ENCODE measurements around the gene TSPAN9. TPM values are rescaled to one million over a fixed set of nuclear protein-coding genes. Genes with fewer than 3 reads are reported as not detected.

TSPAN9 gene
- total RNA-seq, 1 experiment from 2014 or later = 23.0 TPM

- Histone ChIP-seq H3K4me1 (replicated peaks) (peaks cover 24% of the 10 kb centered on the region), H3K36me3 (no peaks in the 10 kb centered on the region), H3K27ac (no peak overlapping the region), H3K9me3 (replicated peaks) (no peaks in the 10 kb centered on the region), H3K27me3 (replicated peaks) (no peaks in the 10 kb centered on the region), H3K4me3 (no peak overlapping the region)
- no peak for DNase-seq (ENCODE audit: low read depth in 1 of 2, low spot score in 2 of 2)
Measured at GRCh38 chr12:3134526-3135135, 57.5 kb downstream of the TSPAN9 start.

DNA sequence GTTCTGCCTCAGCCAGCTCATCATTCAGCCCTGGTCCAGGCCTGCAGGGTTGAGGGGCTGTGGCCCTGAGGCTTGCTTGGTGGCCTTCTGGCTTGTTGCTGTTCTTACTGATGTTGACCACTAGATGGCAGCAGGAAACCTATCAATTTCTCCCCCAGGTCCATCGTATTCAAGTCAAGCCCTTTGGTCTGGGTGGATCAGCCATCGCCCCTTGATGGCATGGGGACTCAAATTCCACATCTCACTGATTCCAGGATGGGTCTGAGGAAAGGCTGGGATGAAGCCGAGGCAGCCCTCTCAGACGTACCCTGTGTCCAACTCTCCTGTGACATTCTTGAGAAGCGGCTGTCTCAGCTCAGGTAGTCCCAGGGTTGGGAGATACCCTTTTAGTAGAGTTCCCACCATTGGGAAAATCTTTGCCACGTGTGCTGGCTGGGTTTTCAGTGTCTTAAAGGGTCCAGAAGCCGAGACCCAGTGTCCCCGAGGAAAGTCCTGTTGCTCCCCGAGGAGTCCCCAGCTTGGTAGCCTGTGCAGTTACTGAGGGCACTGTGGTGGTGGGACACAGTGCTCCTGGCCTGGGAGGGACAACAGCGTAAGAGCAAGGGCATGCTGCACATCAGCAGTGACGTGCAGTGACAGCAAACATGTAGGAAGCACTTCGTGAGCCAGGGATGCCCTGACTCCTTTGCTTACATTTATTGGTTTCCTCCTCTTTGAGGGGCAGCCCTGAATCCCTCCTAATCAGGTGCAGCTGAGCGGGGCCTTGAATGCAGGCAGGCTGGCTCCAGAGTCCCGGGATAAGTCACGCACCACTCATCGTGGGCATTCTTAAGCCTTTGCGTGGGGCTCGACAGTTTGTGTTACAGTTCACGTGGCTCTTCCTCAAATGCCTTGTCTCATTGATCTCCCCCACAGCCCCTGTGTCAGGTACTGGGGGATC lies 58.6 kb downstream of the TSPAN9 start:
- DNase-seq (ENCODE audit: low read depth in 1 of 2, low spot score in 2 of 2) = peak; percentile 62 to 64
- H3K27me3 ChIP-seq (replicated peaks) = no peaks in the 10 kb centered on the region
- H3K4me1 ChIP-seq (replicated peaks) = peaks cover 24% of the 10 kb centered on the region
- no peak overlapping the region for H3K4me3 ChIP-seq
- H3K9me3 ChIP-seq (replicated peaks) = no peaks in the 10 kb centered on the region
- no peak overlapping the region for H3K27ac ChIP-seq
- H3K36me3 ChIP-seq = no peaks in the 10 kb centered on the region

DNA sequence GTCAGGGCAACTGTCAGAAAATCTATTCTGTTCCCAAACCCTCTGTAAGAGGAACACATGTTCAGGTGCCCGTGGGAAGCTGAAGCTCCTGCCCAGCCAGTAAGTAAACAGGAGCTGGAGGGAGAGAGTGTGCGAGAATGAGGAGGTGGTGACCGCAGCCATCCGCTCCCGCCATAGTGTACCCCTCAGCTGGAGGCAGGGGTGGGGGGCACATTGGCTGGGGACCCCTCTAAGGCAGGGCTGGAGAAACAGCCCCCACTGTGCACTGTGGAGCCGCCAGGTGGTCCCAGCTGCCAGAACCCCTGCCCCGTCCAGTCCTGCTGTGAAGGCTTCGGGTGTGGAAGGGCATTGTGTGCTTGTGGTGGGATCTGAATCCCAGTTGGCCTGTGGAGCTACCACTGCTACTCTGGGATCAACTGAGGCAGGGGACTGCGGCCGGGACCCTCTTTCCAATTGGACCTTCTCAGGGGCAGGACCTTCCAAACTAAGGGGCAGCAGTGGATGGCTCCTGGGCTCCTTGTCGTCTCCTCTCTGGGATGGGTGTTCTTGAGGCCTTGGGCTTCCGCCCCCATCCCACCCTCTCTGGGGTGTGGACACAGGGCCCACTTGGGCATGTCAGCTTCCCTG lies 59.6 kb downstream of the TSPAN9 start:
- H3K9me3 ChIP-seq (replicated peaks) = no peaks in the 10 kb centered on the region
- H3K27ac ChIP-seq = no peak overlapping the region
- no peaks in the 10 kb centered on the region for H3K27me3 ChIP-seq (replicated peaks)
- peaks cover 24% of the 10 kb centered on the region for H3K4me1 ChIP-seq (replicated peaks)
- H3K4me3 ChIP-seq = no peak overlapping the region
- no peak for DNase-seq (ENCODE audit: low read depth in 1 of 2, low spot score in 2 of 2)
- H3K36me3 ChIP-seq = no peaks in the 10 kb centered on the region

DNA sequence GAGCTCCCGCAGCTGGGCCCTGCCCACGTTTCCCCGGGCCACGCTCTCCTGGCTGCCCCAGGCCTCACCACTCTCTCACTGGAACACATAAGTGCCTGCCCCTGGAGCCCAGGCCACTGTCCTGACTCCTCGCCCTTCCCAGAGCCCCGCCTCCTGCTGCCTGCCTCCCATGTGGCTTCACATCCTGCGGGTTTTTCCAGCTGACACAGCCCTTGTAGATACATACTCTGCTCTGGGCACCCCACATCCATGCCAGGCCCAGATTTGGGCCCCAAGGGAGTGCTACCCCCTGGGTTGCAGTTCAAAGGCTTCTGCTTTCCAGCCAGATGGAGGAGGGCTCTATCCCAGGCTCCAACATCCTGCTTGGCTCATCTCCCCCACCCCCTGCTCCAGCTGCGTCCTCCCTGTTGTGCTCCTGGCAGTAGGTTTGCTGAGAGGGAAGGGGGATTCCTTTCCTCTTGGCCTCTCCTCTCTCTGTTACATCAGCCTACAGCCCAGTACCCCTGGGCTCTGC lies 60.1 kb downstream of the TSPAN9 start:
- peak; percentile 47 to 66 for DNase-seq (ENCODE audit: low read depth in 1 of 2, low spot score in 2 of 2)
- Histone ChIP-seq H3K4me3 (no peak overlapping the region), H3K27me3 (replicated peaks) (no peaks in the 10 kb centered on the region), H3K27ac (no peak overlapping the region), H3K9me3 (replicated peaks) (no peaks in the 10 kb centered on the region), H3K4me1 (replicated peaks) (peaks cover 24% of the 10 kb centered on the region), H3K36me3 (no peaks in the 10 kb centered on the region)

DNA sequence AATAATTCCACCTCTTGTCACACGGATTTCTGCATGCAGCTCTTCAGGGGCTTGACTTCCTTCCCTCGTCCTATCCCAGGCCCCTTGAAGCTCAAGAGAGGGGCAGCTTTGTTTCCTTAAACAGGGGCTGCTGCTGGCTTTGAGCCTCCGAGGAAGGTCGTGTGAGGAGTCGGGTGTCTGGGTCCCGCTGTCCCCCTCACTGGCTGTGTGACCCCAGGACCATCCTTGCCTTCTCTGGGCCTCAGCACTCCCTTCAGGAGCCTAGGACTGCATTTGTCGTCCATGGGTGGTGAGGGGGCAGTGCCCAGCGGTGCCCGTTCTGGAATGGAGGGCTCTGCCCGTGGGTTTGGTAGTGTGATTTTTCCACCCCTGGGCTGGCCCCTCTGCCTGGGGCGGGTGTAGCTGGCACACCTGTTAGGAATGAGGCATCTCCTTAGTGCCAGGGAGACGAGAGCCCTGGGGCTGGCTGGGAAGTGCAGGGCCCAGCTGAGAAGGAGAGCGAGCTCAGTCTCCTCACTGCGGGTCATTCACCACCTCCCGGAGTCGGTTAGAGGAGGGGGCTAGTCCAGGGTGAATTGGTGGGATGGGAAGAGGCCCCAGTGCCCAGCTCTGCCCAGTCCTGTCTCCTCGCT lies 60.8 kb downstream of the TSPAN9 start:
- Histone ChIP-seq H3K4me1 (replicated peaks) (peaks cover 19% of the 10 kb centered on the region), H3K36me3 (no peaks in the 10 kb centered on the region), H3K9me3 (replicated peaks) (no peaks in the 10 kb centered on the region), H3K27me3 (replicated peaks) (no peaks in the 10 kb centered on the region), H3K27ac (no peak overlapping the region), H3K4me3 (no peak overlapping the region)
- no peak for DNase-seq (ENCODE audit: low read depth in 1 of 2, low spot score in 2 of 2)

DNA sequence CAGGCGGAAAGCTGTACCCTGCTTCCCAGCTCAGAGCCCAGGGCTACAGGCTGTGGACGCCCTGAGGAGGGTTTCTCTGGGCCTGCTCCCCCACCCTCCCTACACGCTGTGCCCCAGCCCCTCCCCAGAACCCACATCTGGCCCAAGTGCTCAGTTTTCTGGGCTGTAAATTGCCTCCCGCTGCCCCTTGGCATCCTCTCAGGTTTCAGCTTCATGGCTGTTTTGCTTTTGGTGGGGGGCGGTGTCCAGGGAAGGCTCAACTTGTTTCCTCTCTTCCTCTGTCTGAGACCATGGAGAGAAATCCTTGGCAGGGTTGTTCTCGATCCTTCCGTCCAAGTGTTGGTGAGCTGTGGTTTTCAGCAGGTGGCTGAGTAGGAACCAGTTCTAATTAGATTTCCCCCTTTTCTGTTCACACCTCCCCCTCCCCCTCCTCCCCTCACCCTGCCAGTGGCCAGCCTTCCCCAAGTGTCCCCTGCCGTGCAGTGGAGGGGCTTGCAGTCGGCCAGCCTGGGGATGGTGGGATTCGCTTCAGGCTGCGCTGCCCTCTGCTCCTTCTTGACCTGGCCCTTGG lies 61.8 kb downstream of the TSPAN9 start:
- Histone ChIP-seq H3K9me3 (replicated peaks) (no peaks in the 10 kb centered on the region), H3K4me1 (replicated peaks) (peaks cover 16% of the 10 kb centered on the region), H3K27ac (no peak overlapping the region), H3K4me3 (no peak overlapping the region), H3K27me3 (replicated peaks) (no peaks in the 10 kb centered on the region), H3K36me3 (no peaks in the 10 kb centered on the region)
- DNase-seq (ENCODE audit: low read depth in 1 of 2, low spot score in 2 of 2) = no peak

DNA sequence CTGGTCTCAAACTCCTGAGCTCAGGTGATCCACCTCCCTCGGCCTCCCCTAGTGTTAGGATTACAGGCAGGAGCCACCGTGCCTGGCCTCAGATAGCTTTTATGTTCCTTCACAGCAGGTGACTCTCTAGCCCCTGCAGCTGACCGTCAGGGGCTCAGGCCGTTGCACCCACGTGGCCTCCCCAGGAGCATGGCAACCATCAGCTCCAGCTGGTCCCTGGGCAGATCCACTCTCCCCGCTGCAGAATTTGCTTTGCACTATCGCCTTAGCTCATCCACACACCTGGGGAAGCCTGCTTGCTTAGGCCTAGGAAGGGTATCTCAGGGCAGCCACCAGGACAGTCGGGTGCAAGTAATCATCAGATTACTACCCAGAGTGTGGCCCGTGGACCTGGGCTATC lies 62.6 kb downstream of the TSPAN9 start:
- DNase-seq (ENCODE audit: low read depth in 1 of 2, low spot score in 2 of 2) = no peak
- Histone ChIP-seq H3K27me3 (replicated peaks) (no peaks in the 10 kb centered on the region), H3K9me3 (replicated peaks) (no peaks in the 10 kb centered on the region), H3K4me1 (replicated peaks) (peaks cover 16% of the 10 kb centered on the region), H3K4me3 (no peak overlapping the region), H3K36me3 (no peaks in the 10 kb centered on the region), H3K27ac (no peak overlapping the region)

- no peaks in the 10 kb centered on the region for H3K36me3 ChIP-seq
- no peak overlapping the region for H3K27ac ChIP-seq
- peaks cover 16% of the 10 kb centered on the region for H3K4me1 ChIP-seq (replicated peaks)
- H3K27me3 ChIP-seq (replicated peaks) = no peaks in the 10 kb centered on the region
- no peaks in the 10 kb centered on the region for H3K9me3 ChIP-seq (replicated peaks)
- H3K4me3 ChIP-seq = no peak overlapping the region
- no peak for DNase-seq (ENCODE audit: low read depth in 1 of 2, low spot score in 2 of 2)
Measured at GRCh38 chr12:3140284-3140683, 63.1 kb downstream of the TSPAN9 start.

GRCh38 chr12:3141339-3142321 lies 64.5 kb downstream of the TSPAN9 start:
- H3K27ac ChIP-seq = no peak overlapping the region
- H3K4me1 ChIP-seq (replicated peaks) = peaks cover 11% of the 10 kb centered on the region
- no peaks in the 10 kb centered on the region for H3K27me3 ChIP-seq (replicated peaks)
- no peaks in the 10 kb centered on the region for H3K36me3 ChIP-seq
- H3K9me3 ChIP-seq (replicated peaks) = no peaks in the 10 kb centered on the region
- no peak overlapping the region for H3K4me3 ChIP-seq
- DNase-seq (ENCODE audit: low read depth in 1 of 2, low spot score in 2 of 2) = no peak

DNA sequence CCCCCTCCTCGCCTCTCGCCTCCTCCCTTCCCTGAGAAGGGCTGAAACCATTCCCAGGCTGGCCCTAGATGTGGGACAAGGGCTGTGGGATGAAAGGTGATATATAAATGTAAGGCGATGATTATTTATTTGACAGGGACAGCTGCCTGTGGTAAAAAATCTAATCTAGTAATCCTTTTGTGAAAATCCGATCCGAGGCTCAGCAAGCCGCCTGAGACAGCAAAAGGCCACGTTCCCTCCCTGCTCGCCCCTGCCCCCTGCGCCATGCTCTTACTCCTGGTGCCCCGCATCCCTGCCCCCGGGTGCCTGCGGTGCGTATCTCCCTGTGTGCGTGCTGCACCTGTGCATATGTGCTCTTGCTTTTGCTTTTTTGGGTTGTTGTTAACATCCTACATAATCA lies 65.2 kb downstream of the TSPAN9 start:
- no peaks in the 10 kb centered on the region for H3K9me3 ChIP-seq (replicated peaks)
- H3K4me1 ChIP-seq (replicated peaks) = peaks cover 4% of the 10 kb centered on the region
- no peak overlapping the region for H3K4me3 ChIP-seq
- H3K27ac ChIP-seq = no peak overlapping the region
- H3K36me3 ChIP-seq = no peaks in the 10 kb centered on the region
- DNase-seq (ENCODE audit: low read depth in 1 of 2, low spot score in 2 of 2) = no peak
- H3K27me3 ChIP-seq (replicated peaks) = no peaks in the 10 kb centered on the region

- Histone ChIP-seq H3K9me3 (replicated peaks) (no peaks in the 10 kb centered on the region), H3K4me3 (no peak overlapping the region), H3K27ac (no peak overlapping the region), H3K27me3 (replicated peaks) (no peaks in the 10 kb centered on the region), H3K4me1 (replicated peaks) (no peaks in the 10 kb centered on the region), H3K36me3 (no peaks in the 10 kb centered on the region)
- DNase-seq (ENCODE audit: low read depth in 1 of 2, low spot score in 2 of 2) = no peak
Measured at GRCh38 chr12:3144495-3144894, 67.3 kb downstream of the TSPAN9 start.

DNA sequence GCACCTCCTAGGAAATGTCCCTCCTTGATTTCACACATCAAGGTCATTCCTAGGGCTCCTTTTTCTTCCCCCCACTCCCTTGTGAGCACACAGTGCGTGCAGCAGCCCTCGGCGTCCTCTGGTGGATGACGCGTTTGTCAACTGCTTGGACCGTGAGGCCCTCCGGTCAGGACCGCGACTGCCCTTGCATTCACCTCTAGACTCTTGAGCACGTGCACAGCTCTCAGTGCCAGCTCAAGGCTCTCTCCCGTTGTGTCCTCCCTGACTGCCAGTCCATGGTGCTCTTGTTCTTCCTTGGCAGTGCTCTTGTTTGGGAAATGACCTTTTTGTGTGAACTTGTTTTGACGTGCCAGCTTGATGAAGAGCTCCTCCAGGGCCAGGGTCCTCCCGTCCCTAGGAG lies 67.9 kb downstream of the TSPAN9 start:
- Histone ChIP-seq H3K4me1 (replicated peaks) (peaks cover 3% of the 10 kb centered on the region), H3K9me3 (replicated peaks) (no peaks in the 10 kb centered on the region), H3K27ac (no peak overlapping the region), H3K36me3 (no peaks in the 10 kb centered on the region), H3K27me3 (replicated peaks) (no peaks in the 10 kb centered on the region), H3K4me3 (no peak overlapping the region)
- no peak for DNase-seq (ENCODE audit: low read depth in 1 of 2, low spot score in 2 of 2)

Data from SJSA1 (cell line).